ENCODE measurements around the gene ZNF155. TPM values are rescaled to one million over a fixed set of nuclear protein-coding genes. Genes with fewer than 3 reads are reported as not detected.
A peak's percentile ranks its signal among the peaks of the same experiment; 100 is the strongest.
"Not testable (repeated sequence)": the region's sequence is repeated elsewhere in the genome, so short reads cannot be mapped to it uniquely, and the experiment has no call there.

Gene ZNF155
- 1 to 10 TPM; 5.0 to 6.7 TPM for total RNA-seq
- long read RNA-seq, donor 1, partial matches to known transcripts: 0 of 3 reads
- long read RNA-seq, donor 1, other reads (novel, unspliced or antisense): 3 of 3 reads
- long read RNA-seq, donor 2, transcript ZNF155-201 (5 exons, 2,596 nt): major isoform, 5 of 11 reads
- long read RNA-seq, donor 2, partial matches to known transcripts: 0 of 11 reads
- long read RNA-seq, donor 2, other reads (novel, unspliced or antisense): 4 of 11 reads

DNA sequence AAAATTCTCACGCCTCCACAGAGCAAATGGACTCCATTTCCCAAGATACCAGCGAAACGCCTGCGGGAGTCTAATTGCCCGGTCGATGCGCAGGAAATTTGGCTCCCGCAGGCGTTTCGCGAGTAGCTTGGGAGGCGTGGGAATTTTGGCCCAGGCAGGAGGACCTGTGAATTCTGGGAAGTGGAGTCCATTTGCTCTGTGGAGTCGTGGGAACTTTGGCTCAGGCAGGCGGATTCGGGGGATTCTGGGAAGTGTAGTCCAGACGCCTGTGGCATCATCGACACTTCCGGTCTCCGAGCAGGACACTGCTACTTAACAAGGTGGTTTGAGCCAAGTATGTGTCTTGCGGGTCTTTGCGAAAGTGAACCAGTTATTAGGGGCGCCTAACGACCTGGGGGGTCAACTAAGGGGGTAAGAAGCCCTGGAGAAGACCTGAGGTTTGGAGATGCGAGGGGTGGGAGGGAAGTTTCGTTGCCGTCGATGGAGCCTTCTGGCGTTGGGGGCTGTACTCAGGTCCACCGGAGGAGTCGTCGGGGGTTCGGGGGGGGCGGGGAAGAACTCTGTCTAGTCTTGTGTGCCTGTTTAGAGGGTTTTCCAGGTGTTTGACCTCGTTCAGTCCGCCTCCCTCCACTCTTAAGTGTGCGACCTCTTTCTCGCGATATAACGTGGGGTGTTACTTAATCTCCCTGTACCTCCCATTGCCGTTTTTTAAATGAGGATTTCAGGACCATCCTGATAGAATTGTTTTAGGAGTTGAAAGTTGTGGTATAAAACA lies at the start of gene ZNF155:
TSS of gene ZNF155 (plus strand) at position 277 of the 775 bp plus-strand sequence. CDS start 4,356 bp downstream, outside the sequence.
- intact Hi-C loops (cut with DNase I): no loop called here
- peak; percentile 94 for DNase-seq (ENCODE audit: low spot score)

GRCh38 chr19:43934985-43935708 lies 48.8 kb upstream of the ZNF155 start, which contains the start of gene ZNF45:
TSS of gene ZNF45 (minus strand) at chr19:43935282. CDS start at chr19:43922185, 13,097 bp downstream.
- DNase-seq (ENCODE audit: low spot score): peak; percentile 96
- intact Hi-C loops (cut with DNase I): no loop called here

GRCh38 chr19:43936188-43936587 lies 47.8 kb upstream of the ZNF155 start:
- DNase-seq (ENCODE audit: low spot score): no peak
- intact Hi-C loops (cut with DNase I): no loop called here

- intact Hi-C loops (cut with DNase I): no loop called here
- DNase-seq (ENCODE audit: low spot score): no peak
These were observed 44.3 kb upstream of the ZNF155 start for GRCh38 chr19:43939557-43940260.

- no peak for DNase-seq (ENCODE audit: low spot score)
- intact Hi-C loops (cut with DNase I): no loop called here
These were observed 43.3 kb upstream of the ZNF155 start for GRCh38 chr19:43940719-43941118.

GRCh38 chr19:43941209-43941608 lies 42.8 kb upstream of the ZNF155 start:
- intact Hi-C loops (cut with DNase I): no loop called here
- no peak for DNase-seq (ENCODE audit: low spot score)

DNA sequence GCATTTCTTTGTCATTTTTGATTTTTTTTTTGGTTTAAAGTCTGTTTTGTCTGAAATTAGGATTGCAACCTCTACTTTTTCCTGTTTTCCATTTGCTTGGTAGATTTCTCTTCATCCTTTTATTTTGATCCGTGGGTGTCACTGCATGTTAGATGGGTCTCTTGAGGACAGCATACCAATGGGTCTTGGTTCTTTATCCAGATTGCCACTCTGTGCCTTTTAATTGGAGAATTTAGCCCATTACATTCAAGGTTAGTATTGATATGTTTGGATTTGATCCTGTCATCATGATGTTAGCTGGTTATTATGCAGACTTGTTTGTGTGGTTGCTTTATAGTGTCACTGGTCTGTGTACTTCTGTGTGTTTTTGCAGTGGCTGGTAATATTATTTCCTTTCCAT lies 36.6 kb upstream of the ZNF155 start:
- intact Hi-C loops (cut with DNase I); DNase-seq (ENCODE audit: low spot score): not testable (repeated sequence)

DNA sequence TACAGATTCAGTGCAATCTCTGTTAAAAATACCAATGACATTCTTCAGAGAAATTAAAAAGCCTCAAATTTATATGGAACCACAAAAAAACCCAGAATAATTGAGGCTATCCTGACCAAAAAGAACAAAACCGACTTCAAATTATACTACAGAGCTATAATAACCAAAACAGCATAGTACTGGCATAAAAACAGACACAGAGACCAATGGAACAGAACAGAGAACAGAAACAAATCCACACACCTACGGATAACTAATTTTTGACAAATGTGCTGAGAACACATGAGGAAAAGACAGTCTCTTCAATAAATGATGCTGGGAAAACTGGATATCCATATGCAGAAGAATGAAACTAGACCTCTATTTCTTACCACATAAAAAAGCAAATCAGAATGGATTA lies 34.2 kb upstream of the ZNF155 start:
- DNase-seq (ENCODE audit: low spot score); intact Hi-C loops (cut with DNase I): not testable (repeated sequence)

DNA sequence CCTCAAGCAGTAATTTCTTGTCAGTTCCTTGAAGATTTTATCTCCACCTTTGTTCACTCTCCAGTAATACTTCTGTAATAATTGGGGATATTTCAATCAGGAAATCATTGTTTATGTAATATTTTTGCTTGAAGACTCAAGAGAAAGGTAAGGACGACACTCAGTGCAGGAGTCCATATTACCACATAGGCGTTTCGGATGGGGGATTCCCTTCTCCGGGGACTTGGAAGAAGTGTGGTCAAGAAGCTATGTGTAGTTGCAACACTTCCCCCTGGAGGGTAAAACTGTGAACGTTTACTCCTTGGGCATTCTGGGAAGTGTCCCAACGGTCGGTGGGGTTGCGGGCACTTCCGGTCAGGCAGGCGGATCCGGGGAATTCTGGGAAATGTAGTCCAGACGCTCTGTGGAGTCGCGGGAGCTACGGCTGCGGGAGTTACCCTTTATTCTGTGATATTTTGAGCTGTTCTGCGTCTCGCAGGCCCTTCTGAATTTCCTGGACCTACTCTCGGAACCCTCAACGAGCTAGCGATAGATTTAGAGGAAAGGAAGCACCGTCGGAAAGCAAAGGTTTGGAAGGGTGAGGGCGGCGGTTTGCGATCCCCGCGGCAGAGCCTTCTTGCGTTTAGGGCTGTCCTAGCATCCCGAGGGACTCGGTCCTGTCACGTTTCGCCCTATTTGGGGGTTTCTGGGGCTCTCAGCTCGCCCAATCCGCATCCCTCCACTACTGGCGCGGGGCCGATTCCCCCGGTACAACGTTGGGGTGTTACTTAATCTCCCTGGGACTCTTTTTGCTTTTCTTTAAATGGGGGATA lies 32.9 kb upstream of the ZNF155 start, which contains the start of gene ZNF221:
TSS of gene ZNF221 (plus strand) at position 395 of the 812 bp plus-strand sequence. CDS start 11,499 bp downstream, outside the sequence.
- intact Hi-C loops (cut with DNase I): no loop called here
- DNase-seq (ENCODE audit: low spot score): peak; percentile 96

- DNase-seq (ENCODE audit: low spot score): no peak
- intact Hi-C loops (cut with DNase I): no loop called here
These were observed 27.2 kb upstream of the ZNF155 start for GRCh38 chr19:43956827-43957226.

- no peak for DNase-seq (ENCODE audit: low spot score)
- intact Hi-C loops (cut with DNase I): no loop called here
These were observed 26.1 kb upstream of the ZNF155 start for GRCh38 chr19:43957891-43958290.

DNA sequence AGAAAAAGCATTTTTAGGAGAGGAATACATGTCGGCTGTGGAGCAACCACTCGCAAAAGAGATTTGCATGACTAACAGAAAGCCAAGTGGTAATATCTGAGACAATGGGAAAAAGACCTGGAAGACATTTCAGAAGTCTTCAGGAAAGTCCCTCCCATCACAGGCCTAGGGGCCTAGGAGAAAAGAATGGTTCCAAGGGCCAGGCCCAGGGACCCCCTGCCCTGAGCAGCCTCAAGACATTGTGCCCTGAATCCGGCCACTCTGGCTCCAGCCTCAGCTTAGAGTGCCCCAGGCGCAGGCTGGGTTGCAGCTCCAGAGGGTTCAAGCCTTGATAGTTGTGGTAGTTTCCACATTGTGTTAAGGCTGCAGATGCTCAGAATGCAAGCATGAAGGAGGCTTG lies 23.6 kb upstream of the ZNF155 start:
- DNase-seq (ENCODE audit: low spot score): no peak
- intact Hi-C loops (cut with DNase I): no loop called here

- intact Hi-C loops (cut with DNase I): no loop called here
These were observed 17.8 kb upstream of the ZNF155 start for GRCh38 chr19:43966079-43966694.

GRCh38 chr19:43976732-43977131 lies 7.3 kb upstream of the ZNF155 start:
- no peak for DNase-seq (ENCODE audit: low spot score)
- intact Hi-C loops (cut with DNase I): no loop called here

More at GRCh38 chr19:43966079-43966694, 17.8 kb upstream of the ZNF155 start:
- DNase-seq (ENCODE audit: low spot score): no peak

DNA sequence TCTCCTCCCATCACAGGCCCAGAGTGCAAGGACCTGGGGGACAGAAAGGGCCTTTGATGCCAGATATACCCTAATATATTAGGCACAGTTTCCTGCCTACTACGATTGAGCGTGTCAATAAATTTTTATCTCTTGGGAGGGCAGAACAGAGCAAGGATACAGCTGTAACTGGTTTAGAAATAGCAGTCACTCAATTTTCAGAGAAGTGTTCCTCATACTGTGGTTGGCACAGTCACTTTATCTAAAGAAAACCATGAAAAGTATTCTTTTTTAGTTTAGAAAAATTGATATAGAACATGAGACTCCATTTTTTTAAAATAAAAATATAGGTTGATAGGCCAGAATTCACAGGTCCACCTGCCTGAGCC lies 460 bp upstream of the ZNF155 start:
- DNase-seq (ENCODE audit: low spot score): no peak
- intact Hi-C loops (cut with DNase I): no loop called here

DNA sequence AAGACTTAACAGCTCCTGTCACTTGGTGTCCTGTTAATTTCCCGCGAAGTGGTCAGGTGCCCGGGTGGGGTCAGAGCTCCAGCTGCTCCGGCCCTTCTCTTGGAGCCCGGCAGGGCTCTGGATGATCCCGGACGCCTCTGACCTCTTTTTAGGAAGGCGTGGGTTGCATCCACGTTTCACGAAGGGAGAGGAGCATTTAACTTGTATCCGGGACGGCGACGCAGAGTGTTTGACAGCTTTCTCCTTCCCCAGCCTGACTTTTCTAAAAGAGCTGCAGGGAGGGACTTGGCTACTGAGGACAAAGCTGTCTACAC lies 656 bp downstream of the ZNF155 start:
- intact Hi-C loops (cut with DNase I): no loop called here
- DNase-seq (ENCODE audit: low spot score): no peak

DNA sequence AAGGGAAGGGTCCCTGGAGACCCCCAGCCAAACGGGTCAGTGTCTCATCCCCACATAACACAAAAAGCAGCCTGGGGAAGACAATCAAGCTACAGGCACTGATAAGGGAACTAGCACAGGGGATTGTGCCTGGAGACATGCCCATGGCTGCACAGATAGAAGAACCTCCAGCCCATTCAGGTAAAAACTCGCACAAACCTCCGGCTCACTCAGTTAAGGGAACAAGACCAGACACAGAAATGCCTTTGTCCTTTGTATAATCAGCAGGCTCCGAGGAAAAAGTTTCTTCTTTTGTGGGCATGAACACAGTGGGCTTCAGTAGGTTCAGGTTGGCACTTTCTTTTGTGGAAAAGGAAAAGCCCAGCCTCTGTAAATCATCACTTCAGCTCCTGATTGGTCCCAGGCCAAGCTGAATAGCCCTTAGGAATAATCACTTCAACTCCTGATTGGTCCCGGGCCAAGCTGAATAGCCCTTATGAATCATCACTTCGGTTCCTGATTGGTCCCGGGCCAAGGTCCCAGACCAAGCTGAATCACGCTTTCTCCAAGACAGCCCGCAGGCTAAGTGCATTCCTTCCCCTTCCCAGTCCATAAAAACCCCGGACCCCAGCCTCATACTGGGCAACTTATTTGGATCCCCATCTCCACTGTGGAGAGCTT lies 13.8 kb downstream of the ZNF155 start:
- intact Hi-C loops (cut with DNase I): no loop called here
- DNase-seq (ENCODE audit: low spot score): no peak

DNA sequence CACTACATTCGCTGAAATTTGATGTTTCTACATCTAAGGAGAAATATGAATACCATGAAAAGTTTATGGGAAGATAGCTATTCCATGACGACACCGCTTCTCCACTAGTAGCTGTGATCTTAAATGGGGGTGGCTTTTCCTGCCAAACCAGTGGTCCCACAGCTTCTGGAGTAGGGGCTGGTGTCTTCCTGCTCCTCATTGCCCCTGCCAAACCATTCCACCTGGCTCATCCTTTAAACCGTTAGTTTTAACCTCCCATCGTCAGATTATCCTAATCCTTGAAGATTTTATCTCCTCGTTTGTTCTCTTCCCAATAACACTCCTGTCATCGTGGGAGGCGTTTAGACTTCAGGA lies 18.2 kb downstream of the ZNF155 start:
- intact Hi-C loops (cut with DNase I): no loop called here
- DNase-seq (ENCODE audit: low spot score): no peak

All from posterior vena cava (tissue), 2 donors.